GM19099 (cell line): Measurements from ENCODE around the gene HHIP.

Source experiments
- POLR2A ChIP-seq: IDR thresholded peaks from 3 replicates; pipeline ENCODE4 v1.6.1; 2011; ENCODE audit warnings: low read depth; ENCODE audit not compliant: insufficient read length; ENCODE audit errors: extremely low read depth

The HHIP gene

DNA sequence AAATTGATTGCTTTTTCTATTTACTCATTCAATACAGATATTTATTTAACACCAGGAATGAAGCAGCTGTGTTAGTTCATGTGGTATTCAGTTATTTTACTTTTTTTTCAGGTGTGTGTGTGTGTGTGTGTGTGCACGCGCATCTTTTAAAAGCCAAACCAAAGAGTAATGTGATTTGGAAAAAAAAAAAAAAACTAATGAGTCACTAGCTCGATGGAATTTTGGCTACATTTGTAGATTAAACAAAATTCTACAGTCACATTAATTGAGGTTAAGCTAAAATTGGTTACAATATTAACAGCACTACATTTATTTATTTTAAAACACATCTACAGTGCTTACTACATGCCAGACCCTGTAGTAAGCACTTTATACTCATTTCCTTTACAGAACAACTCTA, 66.8 kb downstream of the HHIP start:
- no peak for TF ChIP-seq POLR2A

DNA sequence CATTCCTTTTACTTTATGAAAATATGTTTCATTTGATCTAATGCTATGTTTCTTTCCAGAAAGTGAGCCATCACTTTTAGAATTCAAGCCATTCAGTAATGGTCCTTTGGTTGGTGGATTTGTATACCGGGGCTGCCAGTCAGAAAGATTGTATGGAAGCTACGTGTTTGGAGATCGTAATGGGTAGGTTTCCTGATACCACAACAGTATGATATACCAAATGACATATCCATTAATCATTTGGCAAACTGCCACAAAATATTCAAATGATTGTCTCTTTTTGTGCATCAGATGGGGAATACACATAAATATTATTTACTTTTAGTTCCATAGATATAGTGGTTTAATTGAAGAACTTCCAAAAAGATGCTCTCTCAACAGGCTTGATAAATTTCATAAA, 68.2 kb downstream of the HHIP start:
- no peak for TF ChIP-seq POLR2A

DNA sequence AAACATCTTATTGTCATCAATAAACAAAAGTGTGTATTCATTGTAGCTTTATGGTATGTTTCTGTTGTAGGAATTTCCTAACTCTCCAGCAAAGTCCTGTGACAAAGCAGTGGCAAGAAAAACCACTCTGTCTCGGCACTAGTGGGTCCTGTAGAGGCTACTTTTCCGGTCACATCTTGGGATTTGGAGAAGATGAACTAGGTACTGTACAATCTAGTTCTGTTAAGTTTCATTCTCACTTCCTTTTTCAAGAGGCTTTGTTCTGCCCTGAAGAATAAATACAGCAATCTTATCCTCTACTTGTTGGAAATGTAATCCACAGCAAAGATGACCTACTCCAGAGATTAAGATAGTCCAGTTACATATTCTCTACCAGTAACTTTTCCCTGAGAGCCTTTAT, 69.3 kb downstream of the HHIP start:
- no peak for TF ChIP-seq POLR2A

DNA sequence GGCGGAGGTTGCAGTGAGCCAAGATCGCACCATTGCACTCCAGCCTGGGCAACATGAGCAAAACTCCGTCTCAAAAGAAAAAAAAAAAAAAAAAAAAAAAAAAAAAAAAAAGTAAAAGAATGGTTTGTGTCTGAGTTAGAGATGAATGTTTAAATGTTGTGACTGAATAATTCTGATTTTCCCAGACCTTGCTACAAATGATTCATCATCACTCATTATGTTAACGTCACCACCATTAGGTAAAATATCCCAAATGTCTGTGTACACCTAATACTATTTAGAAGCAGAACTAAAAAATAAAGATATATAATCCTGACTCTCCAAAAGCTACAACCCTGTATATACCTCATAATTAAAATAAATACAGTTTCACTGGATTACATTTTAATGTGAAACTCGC, 70.8 kb downstream of the HHIP start:
- TF ChIP-seq POLR2A = no peak

DNA sequence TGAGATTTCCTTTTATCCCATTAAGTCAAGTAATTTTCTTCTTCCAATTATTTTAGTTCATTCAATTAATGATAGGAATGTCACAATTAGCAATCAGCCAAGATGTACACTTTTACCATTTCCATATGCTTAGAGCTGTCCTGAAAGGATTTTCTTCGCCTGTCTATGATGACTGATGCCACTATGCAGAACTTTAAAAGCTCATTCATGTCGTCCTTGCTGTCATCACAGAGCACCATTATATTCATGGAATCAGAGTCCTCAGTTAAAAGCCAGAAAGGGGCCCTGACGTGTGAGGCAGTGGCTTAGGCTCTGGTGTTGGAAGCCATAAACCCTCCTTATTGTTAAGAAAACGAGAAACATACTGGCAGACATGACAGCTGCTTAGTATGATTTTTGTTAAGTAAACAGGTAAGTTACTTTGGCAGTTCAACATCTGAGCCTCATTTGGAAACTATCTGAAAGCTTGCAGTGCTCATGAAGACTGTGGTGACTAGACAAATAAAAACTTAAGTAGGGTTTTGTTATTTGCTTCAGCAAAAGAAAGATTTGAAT, 73.1 kb downstream of the HHIP start:
- no peak for TF ChIP-seq POLR2A

DNA sequence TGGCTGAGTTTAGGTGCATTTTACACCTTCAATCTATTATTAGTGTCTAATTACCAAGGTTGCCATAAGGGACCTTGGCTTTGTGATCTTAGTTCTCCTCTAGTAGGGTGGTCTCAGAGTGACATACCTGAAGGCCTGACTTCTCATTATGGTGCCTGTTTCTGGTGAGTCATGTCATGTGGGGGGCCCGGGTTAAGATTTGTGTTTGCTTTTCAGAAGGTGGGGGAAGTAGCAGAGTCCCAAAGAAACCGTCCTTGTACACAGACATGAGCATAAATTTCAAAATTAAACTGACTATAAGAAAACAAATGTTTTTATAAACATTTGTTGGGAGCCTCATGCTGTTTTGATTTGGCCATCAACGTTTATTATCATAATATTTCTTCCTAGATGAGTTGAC, 74.5 kb downstream of the HHIP start:
- TF ChIP-seq POLR2A = no peak

DNA sequence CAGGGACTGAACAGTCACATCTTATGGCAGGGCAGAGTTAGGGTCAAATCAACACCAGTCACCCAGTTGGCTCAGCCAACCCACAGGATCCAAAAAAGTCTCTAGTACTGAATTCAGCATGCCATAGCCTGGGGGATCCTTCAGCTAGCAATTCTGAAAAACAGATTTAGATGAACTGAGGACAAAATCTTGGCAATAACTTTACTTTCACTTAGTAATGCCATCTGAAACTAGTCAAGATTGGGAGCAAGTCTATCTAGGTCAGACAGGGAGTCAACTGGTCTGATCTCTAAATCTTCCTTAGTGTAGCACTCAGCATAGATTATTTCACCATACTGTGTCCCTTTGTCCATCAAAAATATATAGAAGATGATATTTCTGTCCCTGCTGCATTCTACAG, 76.0 kb downstream of the HHIP start:
- no peak for TF ChIP-seq POLR2A

DNA sequence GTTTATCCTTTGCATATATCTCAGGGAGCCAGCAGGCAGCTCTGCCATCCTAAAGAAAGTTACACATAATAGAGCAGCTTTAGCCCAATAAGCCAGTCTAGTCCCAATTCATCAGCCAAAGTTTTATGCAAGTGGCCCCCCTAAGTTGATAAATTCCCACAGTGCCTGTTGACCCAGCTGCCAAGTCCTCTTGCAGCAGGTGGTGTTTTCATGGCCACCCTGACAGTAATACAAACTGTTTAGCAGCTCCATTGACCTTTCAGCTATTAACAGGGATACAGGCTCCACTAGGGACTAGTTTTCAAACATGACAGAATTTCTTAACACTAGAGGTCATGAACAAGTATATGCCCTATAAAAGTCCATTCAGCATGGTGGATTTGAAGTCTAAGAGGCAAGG, 77.5 kb downstream of the HHIP start:
- no peak for TF ChIP-seq POLR2A

DNA sequence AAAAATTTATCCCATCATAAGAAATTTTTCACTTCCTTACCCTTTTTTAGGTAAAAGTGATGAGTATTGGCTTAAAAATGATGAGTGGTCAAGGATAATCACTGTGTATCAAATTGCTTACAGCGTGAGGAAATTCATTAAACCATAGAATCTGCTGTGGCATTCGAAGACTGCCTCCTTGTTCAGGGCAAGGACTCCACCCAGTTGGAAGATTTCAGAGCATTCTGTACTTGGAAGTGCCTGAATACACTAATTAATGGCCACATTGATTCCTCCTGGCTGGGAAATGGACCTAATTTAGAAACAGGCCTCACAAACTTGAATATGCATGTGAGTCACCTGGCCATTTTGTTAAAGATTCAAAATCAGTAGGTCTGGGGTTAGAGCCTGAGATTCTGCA, 83.2 kb downstream of the HHIP start:
- TF ChIP-seq POLR2A = no peak

DNA sequence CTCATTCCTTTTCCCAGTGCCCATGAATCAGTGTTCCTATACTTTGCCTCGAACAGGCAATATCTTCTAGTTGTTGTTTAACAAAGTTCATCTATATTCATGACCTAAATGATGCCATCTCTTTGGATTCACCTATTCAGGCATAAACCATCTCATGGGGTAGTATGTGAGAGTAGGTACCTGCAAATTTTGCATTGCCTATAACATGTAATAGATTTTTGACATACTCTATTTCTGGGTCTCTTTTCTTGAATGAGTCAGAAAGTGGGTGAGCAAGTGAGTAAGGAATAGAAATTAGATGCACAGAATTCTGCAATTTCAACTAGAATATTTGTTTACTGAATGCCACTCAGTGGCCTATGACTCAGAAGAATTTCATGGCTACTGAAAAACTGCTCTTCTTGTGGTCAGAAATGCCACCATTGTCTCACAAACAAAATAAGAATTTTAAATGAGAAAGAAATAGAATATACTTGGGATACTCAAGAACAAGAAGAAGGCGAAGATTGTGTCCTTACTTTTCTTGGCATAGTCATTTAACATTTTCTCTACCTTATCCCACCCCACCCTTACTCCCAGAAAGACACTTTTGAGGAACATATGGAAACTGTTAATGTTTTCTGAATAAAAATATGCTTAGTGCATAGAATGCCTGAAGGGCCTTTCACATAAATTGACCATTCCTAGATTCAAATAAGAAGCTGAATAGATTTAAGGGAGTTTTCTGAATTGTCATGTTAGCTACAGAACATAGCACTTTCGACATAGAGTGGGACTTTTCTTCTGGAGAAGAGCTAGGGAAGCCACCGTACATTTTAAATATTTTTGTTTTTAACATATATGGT, 86.8 kb downstream of the HHIP start:
- no peak for TF ChIP-seq POLR2A

DNA sequence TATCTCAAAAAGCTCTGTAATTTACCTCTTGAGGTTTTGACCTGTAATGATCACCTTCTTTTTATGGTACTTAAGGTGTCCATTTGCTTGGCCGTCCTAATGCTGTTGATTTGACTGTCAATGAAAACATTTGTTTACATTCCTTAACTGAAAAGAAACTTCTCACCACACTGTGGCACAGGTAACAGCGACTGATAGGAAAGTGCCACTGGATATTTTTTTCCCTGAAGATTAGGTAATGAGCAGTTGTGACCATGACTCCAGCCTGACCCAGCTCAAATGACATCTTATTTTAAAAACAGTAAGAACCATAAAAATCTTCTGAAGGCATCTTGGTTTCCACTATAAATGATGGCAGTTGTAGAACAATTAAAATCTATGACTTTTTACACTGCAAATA, 87.6 kb downstream of the HHIP start:
- no peak for TF ChIP-seq POLR2A

DNA sequence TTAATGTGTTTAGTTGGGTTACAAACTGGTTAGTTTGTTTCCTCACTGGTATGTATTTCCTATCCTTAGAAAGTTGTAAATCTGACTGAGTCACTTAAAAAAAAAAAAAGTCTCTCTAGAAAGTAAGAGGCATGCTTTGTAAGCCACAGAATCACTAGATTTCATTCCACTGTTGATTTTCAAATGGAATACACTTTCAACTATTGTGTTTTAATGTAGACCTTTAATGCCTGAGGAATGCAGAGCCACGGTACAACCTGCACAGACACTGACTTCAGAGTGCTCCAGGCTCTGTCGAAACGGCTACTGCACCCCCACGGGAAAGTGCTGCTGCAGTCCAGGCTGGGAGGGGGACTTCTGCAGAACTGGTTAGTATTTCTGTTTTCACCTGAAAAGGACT, 88.6 kb downstream of the HHIP start:
- no peak for TF ChIP-seq POLR2A

DNA sequence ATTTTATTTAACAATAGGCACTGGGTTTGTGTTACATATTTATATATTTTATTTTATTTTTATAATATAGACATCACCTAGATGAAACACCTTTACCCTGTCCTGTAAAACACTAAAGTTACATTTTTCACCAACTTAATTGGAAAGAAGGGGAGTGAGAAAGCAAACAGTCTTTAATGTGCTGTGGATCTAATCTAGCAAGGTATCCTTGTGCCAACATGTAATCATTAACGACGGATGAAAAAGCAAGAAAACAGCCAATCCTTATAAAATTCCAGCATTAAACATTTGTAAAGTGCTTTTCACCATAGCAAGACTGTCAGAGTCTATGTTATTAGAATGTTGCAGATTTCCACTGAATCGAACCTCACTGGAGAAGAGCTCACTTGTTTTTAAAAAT, 92.7 kb downstream of the HHIP start:
- TF ChIP-seq POLR2A = no peak

DNA sequence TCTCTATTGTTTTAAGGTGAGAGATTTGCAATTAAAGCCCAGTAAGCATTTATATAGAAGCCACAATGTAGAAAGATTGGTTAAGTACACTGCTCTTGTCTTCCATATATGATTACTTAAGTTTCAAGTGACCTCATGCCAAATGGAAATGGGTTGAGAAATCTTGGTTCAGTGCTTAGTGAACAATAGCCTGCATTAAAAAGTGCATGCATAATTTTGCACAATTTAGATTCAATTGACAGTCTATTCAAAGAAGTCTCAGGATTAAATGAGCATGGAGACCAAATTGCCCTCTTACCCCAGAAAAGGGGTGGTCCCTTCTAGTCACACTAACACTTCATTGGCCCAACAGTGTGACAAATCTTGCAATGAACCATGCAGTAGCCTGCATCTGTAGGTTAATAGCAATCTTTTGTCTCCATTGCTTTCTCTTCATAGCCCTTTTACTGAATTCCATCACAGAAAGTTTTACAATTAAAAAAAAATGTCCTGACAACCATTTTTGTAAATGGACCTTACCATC, 93.6 kb downstream of the HHIP start:
- TF ChIP-seq POLR2A = no peak

DNA sequence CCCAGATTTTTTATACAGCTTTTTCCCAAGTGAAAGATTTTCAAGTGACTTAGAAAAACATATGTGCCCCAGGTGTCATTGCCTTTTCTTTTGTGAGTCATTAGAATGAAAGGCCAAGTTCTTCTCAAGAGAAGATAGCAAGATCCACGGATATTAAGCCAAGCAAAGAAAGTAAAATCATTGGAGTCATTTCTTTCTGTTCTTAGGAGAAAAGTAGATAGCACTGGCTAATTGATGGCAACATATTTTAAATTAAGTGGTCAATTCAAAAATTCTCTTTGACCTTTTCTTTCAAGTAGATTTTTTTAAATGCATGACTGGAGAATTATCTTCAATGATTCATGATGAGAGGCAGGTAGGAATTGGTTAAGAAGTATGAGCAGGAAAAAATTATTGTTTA, 94.4 kb downstream of the HHIP start:
- no peak for TF ChIP-seq POLR2A

DNA sequence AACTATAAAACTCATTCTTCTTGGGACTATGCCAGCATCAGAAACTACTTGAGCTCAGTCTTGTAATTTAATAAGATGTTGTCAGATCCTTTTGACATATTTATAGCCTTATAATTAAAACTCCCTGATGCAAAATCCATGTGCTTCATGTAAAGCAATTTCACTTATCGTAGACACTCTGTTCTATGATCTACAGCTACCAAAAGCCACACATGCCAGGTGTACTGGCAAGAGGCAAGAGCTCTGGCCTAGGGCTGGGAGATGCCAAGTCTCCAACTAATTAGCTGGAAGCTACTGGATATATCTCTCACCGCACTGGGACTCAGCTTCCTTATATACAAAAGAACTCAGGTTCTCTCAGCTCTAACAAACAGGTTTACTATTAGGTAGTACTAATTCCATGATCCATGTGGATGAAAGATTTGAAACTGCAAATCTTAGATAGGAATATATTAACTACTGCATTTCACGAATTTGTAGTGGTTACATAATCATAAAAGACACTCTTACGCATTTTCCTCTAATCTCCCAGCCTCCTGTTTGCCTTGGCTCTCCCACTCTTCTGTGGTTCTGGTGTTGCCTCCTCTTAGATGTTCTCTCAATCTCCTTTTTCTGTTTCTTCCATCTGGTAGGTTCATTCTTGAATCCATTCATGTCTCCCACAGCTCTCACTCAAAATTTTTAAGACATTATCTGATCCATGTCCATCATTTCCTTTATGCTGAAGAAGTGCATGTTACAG, 103.0 kb downstream of the HHIP start:
- no peak for TF ChIP-seq POLR2A

DNA sequence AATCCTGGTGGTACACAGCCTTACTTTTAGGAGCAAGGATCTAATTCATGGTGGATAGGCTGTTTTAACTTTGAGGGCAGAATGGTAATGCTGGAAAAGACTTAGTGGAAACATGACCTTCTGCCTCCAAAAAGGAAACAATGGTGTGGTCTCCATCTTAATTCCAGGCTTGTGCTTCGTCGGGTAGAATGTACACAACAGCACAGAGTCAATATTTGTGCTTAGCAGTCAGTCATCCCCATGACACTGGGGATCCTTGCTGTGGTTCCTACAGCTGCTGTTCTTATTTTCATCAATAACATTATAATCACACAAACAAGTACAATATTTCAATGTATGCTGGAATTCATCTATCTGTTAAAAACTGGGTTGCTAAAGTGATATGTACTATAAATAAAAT, 104.4 kb downstream of the HHIP start:
- no peak for TF ChIP-seq POLR2A
